Medulla oblongata (tissue), 1 donor: ENCODE measurements around the gene SLC28A2.

Source experiments
- DNase-seq: peaks from one replicate; pipeline ENCODE4 v3.0.0-alpha.2; 2015; ENCODE audit errors: extremely low spot score

Gene SLC28A2

DNA sequence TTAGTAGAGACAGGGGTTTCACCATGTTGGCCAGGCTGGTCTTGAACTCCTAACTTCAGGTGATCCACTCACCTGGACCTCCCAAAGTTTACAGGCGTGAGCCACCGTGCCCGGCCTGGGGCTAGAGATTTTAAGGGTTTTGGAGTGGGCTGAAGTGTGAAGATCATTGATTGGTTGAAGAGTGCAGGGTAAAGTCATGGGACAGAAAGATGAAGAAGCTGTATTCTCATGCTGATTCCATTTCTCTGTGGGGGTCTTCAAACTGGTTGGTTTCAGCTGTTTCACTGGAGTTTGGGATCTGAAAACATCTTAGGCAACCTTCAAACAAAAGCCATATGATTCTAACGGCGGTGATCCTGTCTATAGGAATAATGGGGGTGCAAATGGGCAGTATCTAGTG is 74.2 kb downstream of the SLC28A2 start:
- no peak for DNase-seq

DNA sequence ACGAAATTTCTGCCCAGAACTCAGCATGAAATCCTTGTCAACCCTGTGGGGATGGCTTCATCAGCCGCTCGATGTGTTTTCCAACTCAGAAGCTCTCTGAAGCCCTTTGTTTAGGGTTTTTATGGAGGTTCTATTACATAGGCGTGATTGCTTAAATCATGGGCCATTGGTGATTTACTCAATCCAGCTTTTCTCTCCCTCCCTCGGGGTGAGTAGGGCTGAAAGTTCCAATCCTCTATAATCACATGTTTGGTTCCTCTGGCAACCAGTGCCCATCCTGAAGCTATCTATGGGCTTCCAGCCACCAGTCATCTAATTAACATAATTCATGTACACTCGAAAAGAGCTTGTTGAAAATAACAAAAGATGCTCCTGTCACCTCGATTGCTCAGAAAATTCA is 74.7 kb downstream of the SLC28A2 start:
- peak; percentile 77 for DNase-seq
